GM12873 (cell line): ENCODE data around the gene ZER1.
A peak's percentile ranks its signal among the peaks of the same experiment; 100 is the strongest.

Experiments used
- CTCF ChIP-seq: IDR thresholded peaks from 2 replicates; pipeline ENCODE4 v1.5.1; 2012; ENCODE audit warnings: low read depth, mild to moderate bottlenecking, moderate library complexity, low read length, control low read depth; ENCODE audit not compliant: insufficient read depth; ENCODE audit errors: missing control alignments

ZER1 gene

GRCh38 chr9:128771745-128772519 lies at the start of gene ZER1:
Gene ZER1 (minus strand): TSS chr9:128771927. CDS start chr9:128755565, 16,362 bp downstream.
- no peak for TF ChIP-seq CTCF

- TF ChIP-seq CTCF, result no peak
Observed at GRCh38 chr9:128820665-128821583, 49.2 kb upstream of the ZER1 start.

GRCh38 chr9:128819716-128820664 lies 48.3 kb upstream of the ZER1 start:
- no peak for TF ChIP-seq CTCF

- TF ChIP-seq CTCF, result no peak
Observed at GRCh38 chr9:128818839-128819715, 47.4 kb upstream of the ZER1 start.

- peak; percentile 100 for TF ChIP-seq CTCF
Observed at GRCh38 chr9:128818099-128818838, 46.5 kb upstream of the ZER1 start, which contains the start of gene ENDOG. Gene ENDOG (plus strand): TSS chr9:128818500. CDS start chr9:128818685, 185 bp downstream.

GRCh38 chr9:128810873-128811272 lies 39.1 kb upstream of the ZER1 start:
- no peak for TF ChIP-seq CTCF
